SK-N-SH (cell line): ENCODE measurements around the gene LEFTY1. TPM values are rescaled to one million over a fixed set of nuclear protein-coding genes. Genes with fewer than 3 reads are reported as not detected.

Experiments used
- CTCF ChIA-PET: fragments of 300-600, 350-600 bp; formaldehyde crosslinking; extraction: SDS; loops from one replicate; lab custom pipeline; 2021; lab: Yijun Ruan, JAX
- POLR2A ChIA-PET: fragments of 350-600 bp; sonication (Branson Sonifier 250); formaldehyde crosslinking; extraction: SDS; loops from one replicate; lab custom pipeline; 2020; ENCODE audit warnings: antibody characterized with exemption, inconsistent platforms; lab: Yijun Ruan, JAX
- DNase-seq: peaks from one replicate; pipeline ENCODE4 v3.0.0; 2012
- H2AFZ ChIP-seq: fragments of 200-600 bp; sonication (generic); 2 replicates; pipeline ENCODE4 v1.8.1; 2016; ENCODE audit warnings: antibody characterized with exemption, mild to moderate bottlenecking, low read depth
- H3F3A ChIP-seq: fragments of 200-600 bp; sonication (generic); replicated peaks from 2 replicates; pipeline ENCODE3; 2016; ENCODE audit warnings: antibody characterized with exemption, mild to moderate bottlenecking; ENCODE audit not compliant: insufficient read depth
- H3K27ac ChIP-seq, 2 experiments: fragments of 200-500 bp in 1 of 2; fragments of 200-600 bp in 1 of 2; sonication (Bioruptor generic) in 1 of 2; sonication (generic), shearing (Covaris generic) in 1 of 2; 2 replicates each; pipeline versions ENCODE4 v1.5.1 to v1.6.1; 2014 to 2016; ENCODE audit warnings: low read depth in 2 of 2, inconsistent platforms in 1 of 2, low read length in 1 of 2, mild to moderate bottlenecking in 1 of 2, mixed read lengths in 1 of 2
- H3K27me3 ChIP-seq: fragments of 200-600 bp; sonication (generic), shearing (Covaris generic); 2 replicates; pipeline ENCODE4 v1.6.1; 2016; ENCODE audit warnings: mixed run types; ENCODE audit not compliant: insufficient read depth
- H3K36me3 ChIP-seq, 2 experiments: fragments of 200-500 bp in 1 of 2; fragments of 200-600 bp in 1 of 2; sonication (Bioruptor generic) in 1 of 2; sonication (generic) in 1 of 2; replicated peaks in 1 of 2; 2 replicates each; pipeline versions ENCODE3 to v1.5.1; 2014 to 2016; ENCODE audit warnings: low read length in 1 of 2, mild to moderate bottlenecking in 1 of 2; ENCODE audit not compliant: insufficient read depth in 2 of 2, control insufficient read depth in 1 of 2
- H3K4me1 ChIP-seq, 2 experiments: fragments of 200-500 bp in 1 of 2; fragments of 200-600 bp in 1 of 2; sonication (Bioruptor generic) in 1 of 2; sonication (generic), shearing (Covaris generic) in 1 of 2; 2 replicates each; pipeline versions ENCODE4 v1.5.1 to v1.6.1; 2014 to 2016; ENCODE audit warnings: low read depth in 1 of 2, low read length in 1 of 2, mixed run types in 1 of 2; ENCODE audit not compliant: insufficient read depth in 2 of 2, control insufficient read depth in 1 of 2
- H3K4me2 ChIP-seq: fragments of 200-600 bp; sonication (generic), shearing (Covaris generic); 2 replicates; pipeline ENCODE4 v1.6.1; 2017; ENCODE audit warnings: mixed run types
- H3K4me3 ChIP-seq, 2 experiments: fragments of 200-500 bp in 1 of 2; fragments of 200-600 bp in 1 of 2; sonication (Bioruptor generic) in 1 of 2; sonication (generic), shearing (Covaris generic) in 1 of 2; 2 replicates each; pipeline versions ENCODE4 v1.5.1 to v1.8.1; 2014 to 2016; ENCODE audit warnings: low read depth in 2 of 2, inconsistent platforms in 1 of 2, low read length in 1 of 2, mild to moderate bottlenecking in 1 of 2, mixed read lengths in 1 of 2, moderate library complexity in 1 of 2
- H3K79me2 ChIP-seq: fragments of 200-600 bp; sonication (generic); 2 replicates; pipeline ENCODE4 v1.8.1; 2017; ENCODE audit warnings: mild to moderate bottlenecking; ENCODE audit not compliant: insufficient read depth
- H3K9ac ChIP-seq: fragments of 200-600 bp; sonication (generic); 2 replicates; pipeline ENCODE4 v1.6.1; 2017; ENCODE audit warnings: mixed run types
- H3K9me2 ChIP-seq: fragments of 200-600 bp; sonication (generic); 2 replicates; pipeline ENCODE4 v1.6.1; 2017; ENCODE audit warnings: mixed run types
- H3K9me3 ChIP-seq: fragments of 200-600 bp; sonication (generic); 2 replicates; pipeline ENCODE4 v1.6.1; 2017; ENCODE audit warnings: mixed run types, mild to moderate bottlenecking, moderate library complexity
- H4K20me1 ChIP-seq: fragments of 200-600 bp; sonication (generic); 2 replicates; pipeline ENCODE4 v1.6.1; 2017; ENCODE audit warnings: mild to moderate bottlenecking, mixed run types; ENCODE audit not compliant: insufficient read depth
- FOSL2 ChIP-seq: IDR thresholded peaks from 2 replicates; pipeline ENCODE4 v1.4.0; 2012; ENCODE audit warnings: low read depth, mild to moderate bottlenecking, moderate library complexity, borderline replicate concordance
- FOXM1 ChIP-seq: IDR thresholded peaks from 2 replicates; pipeline ENCODE4 v1.4.0; 2012; ENCODE audit warnings: low read depth, mild to moderate bottlenecking
- IRF3 ChIP-seq: fragments of 150-350 bp; IDR thresholded peaks from 2 replicates; pipeline ENCODE4 v1.6.1; 2016; ENCODE audit warnings: mild to moderate bottlenecking, low read depth, low read length
- JUND ChIP-seq: IDR thresholded peaks from 2 replicates; pipeline ENCODE4 v1.4.0; 2012
- MXI1 ChIP-seq: IDR thresholded peaks from 2 replicates; pipeline ENCODE4 v1.6.1; 2012; ENCODE audit warnings: mild to moderate bottlenecking, low read depth, low read length, improper control_type of control experiment
- NRF1 ChIP-seq: IDR thresholded peaks from 2 replicates; pipeline ENCODE4 v1.6.1; 2012; ENCODE audit warnings: low read depth, mild to moderate bottlenecking, low read length
- TAF1 ChIP-seq: IDR thresholded peaks from 2 replicates; pipeline ENCODE4 v1.6.1; 2012; ENCODE audit warnings: low read depth, mild to moderate bottlenecking, low read length, moderate library complexity, borderline replicate concordance
- TCF12 ChIP-seq: IDR thresholded peaks from 2 replicates; pipeline ENCODE4 v1.4.0; 2012
- USF1 ChIP-seq: IDR thresholded peaks from 2 replicates; pipeline ENCODE4 v1.4.0; 2012; ENCODE audit warnings: low read depth, borderline replicate concordance
- WGBS: methylation state at CpG from one replicate; pipeline ENCODE4 v1.1.6; 2017; ENCODE audit warnings: low lambda C conversion rate; 5-methylcytosine and 5-hydroxymethylcytosine counted together
- polyA plus RNA-seq, 3 experiments: library from polyadenylated mRNA; depleted of rRNA; stranded (reverse); fragments of >200 nt; gene quantifications; 2 replicates each; pipeline ENCODE4 v1.2.3, GENCODE V29; 2012

LEFTY1 gene
- polyA plus RNA-seq, 1 of the 3 experiments (the other 2 are of a cell fraction), result 0.07 TPM

GRCh38 chr1:225934711-225935110, 45.8 kb upstream of the LEFTY1 start (continued):
- TF ChIP-seq FOXM1 (no peak), IRF3 (no peak), TAF1 (no peak)

GRCh38 chr1:225933072-225933471, 44.1 kb upstream of the LEFTY1 start:
- Histone ChIP-seq H3K79me2 (no peaks in the 10 kb centered on the region), H3K4me3 (no peak overlapping the region), H2AFZ (no peak overlapping the region), H3F3A (peaks cover 4% of the 10 kb centered on the region), H3K4me1 (peaks cover 0 to 5% of the 10 kb centered on the region in 2 experiments; a peak in 1 of 4 replicates), H3K27me3 (no peaks in the 10 kb centered on the region), H3K27ac (0 out of 4 replicates have a peak overlapping the region, but pooled peaks of 1 of the 2 experiments have one; percentile 27), H3K9me3 (no peaks in the 10 kb centered on the region), H3K36me3 (no peaks in the 10 kb centered on the region), H3K9me2 (no peaks in the 10 kb centered on the region), H4K20me1 (no peaks in the 10 kb centered on the region), H3K4me2 (no peak overlapping the region), H3K9ac (no peak overlapping the region)
- ChIA-PET POLR2A (no interaction called here), CTCF (interaction anchor here (1.1 to 1.7 kb wide), 2 partner anchors 54 to 459 kb away, joined by 3 to 4 read pairs; no protein-coding TSS in a partner anchor)
- no peak for DNase-seq
- TF ChIP-seq FOSL2 (peak; percentile 74), NRF1 (no peak), JUND (peak; percentile 42; the same call in 1 of the 2 replicates)
- 53% methylated on average over 2 of the region's 2 CpGs for WGBS

- no peaks in the 10 kb centered on the region for H3K9me3 ChIP-seq
- no peaks in the 10 kb centered on the region for H3K79me2 ChIP-seq
- H3K4me1 ChIP-seq, result peaks cover 0 to 3% of the 10 kb centered on the region in 2 experiments; a peak in 1 of 4 replicates
- 86% methylated on average over 5 of the region's 5 CpGs for WGBS
- no peak for DNase-seq
- no peak overlapping the region for H3K9ac ChIP-seq
- H3K36me3 ChIP-seq, result no peaks in the 10 kb centered on the region
- no peak overlapping the region for H3K27ac ChIP-seq
- ChIA-PET POLR2A (interaction anchor here (0.6 kb wide), 2 partner anchors 40 to 150 kb away, joined by 3 to 6 read pairs; no protein-coding TSS in a partner anchor), CTCF (interaction anchor here (0.9 to 1.7 kb wide), 5 partner anchors 10 to 457 kb away, joined by 3 to 4 read pairs (median 4); partner anchors contain the start of gene LEFTY2)
- TF ChIP-seq TCF12 (no peak), NRF1 (no peak), USF1 (no peak), FOSL2 (no peak), MXI1 (no peak)
- H3F3A ChIP-seq, result peaks cover 4% of the 10 kb centered on the region
- H2AFZ ChIP-seq, result no peak overlapping the region
- no peaks in the 10 kb centered on the region for H3K9me2 ChIP-seq
- H3K27me3 ChIP-seq, result no peaks in the 10 kb centered on the region
- no peak overlapping the region for H3K4me3 ChIP-seq
- no peaks in the 10 kb centered on the region for H4K20me1 ChIP-seq
- H3K4me2 ChIP-seq, result no peak overlapping the region
Observed at GRCh38 chr1:225931270-225932136, 42.6 kb upstream of the LEFTY1 start.
